Thoracic aorta (tissue), 2 donors: ENCODE results near the gene SEC61A1. TPM values are rescaled to one million over a fixed set of nuclear protein-coding genes. Genes with fewer than 3 reads are reported as not detected.

Experiments
- ATAC-seq: fragments of 150-250 bp; one replicate; pipeline ENCODE4 v1.8.0; 2017; ENCODE audit warnings: low read depth; ENCODE audit not compliant: insufficient number of reproducible peaks, low FRiP score
- DNase-seq: peaks from one replicate; pipeline ENCODE4 v3.0.0-alpha.2; 2020; ENCODE audit warnings: low spot score
- H3K27ac ChIP-seq, 2 donors: fragments of 200-600 bp; sonication (generic); 1 replicate in 1 of 2; 2 replicates in 1 of 2; pipeline ENCODE4 v1.5.1; 2016; ENCODE audit warnings: mild to moderate bottlenecking in 2 of 2, moderate library complexity in 2 of 2
- H3K27me3 ChIP-seq: fragments of 200-600 bp; sonication (generic); replicated peaks from 2 replicates; pipeline ENCODE4 v1.6.0; 2016; ENCODE audit warnings: mild to moderate bottlenecking; ENCODE audit not compliant: insufficient read depth
- H3K36me3 ChIP-seq: fragments of 200-600 bp; sonication (generic); one replicate; pipeline ENCODE4 v1.5.1; 2016
- H3K4me1 ChIP-seq, 2 donors: fragments of 200-600 bp; sonication (generic); 1 replicate in 1 of 2; 2 replicates in 1 of 2; pipeline versions ENCODE4 v1.5.1 to v1.6.0; 2016; ENCODE audit warnings: low read depth in 2 of 2, mild to moderate bottlenecking in 1 of 2; ENCODE audit not compliant: control insufficient read depth in 1 of 2
- H3K4me3 ChIP-seq: fragments of 200-600 bp; sonication (generic); 2 replicates; pipeline ENCODE4 v1.5.1; 2016; ENCODE audit warnings: mild to moderate bottlenecking
- H3K9me3 ChIP-seq: fragments of 200-600 bp; sonication (generic); 2 replicates; pipeline ENCODE4 v1.5.1; 2016
- CTCF ChIP-seq: fragments of 200-600 bp; sonication (generic); IDR thresholded peaks from one replicate; pipeline ENCODE4 v1.5.1; 2019; ENCODE audit warnings: antibody characterized with exemption
- total RNA-seq, 2 donors: library from RNA; depleted of rRNA; stranded (reverse); fragments of >200 nt; gene quantifications; one replicate each; pipeline versions ENCODE4 v1.1.0 to v1.2.3, GENCODE V29; 2016

The SEC61A1 gene
- total RNA-seq, 2 donors from 2014 or later: 149 to 182 TPM

DNA sequence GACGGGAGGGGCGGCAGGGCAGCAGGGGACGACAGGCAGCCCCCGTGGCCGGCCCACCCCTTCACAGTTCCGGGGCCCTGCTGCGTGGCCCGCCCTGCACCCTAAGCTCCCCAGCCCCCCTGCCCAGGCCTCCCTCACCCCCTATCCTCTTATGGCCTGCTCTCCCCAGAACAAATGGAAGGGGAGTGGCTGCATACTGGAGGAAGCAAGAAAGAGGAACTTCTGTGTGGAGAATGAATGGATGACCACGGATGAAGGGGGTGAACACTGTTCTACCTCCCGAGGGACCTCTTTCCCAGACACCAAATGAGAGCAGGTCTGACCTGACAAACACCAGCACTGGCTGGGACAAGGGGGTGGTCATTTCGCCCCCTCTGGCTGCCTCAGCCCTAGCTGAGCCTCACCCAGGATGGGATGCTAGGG is 25.0 kb downstream of the SEC61A1 start:
- no peaks in the 10 kb centered on the region for H3K27me3 ChIP-seq
- H3K4me3 ChIP-seq: peak overlapping the region; percentile 86
- TF ChIP-seq CTCF: no peak
- DNase-seq (no peak), ATAC-seq (no peak)
- no peaks in the 10 kb centered on the region for H3K9me3 ChIP-seq
- H3K36me3 ChIP-seq: peaks cover 5% of the 10 kb centered on the region
- no peak overlapping the region for H3K27ac ChIP-seq
- peaks cover 10 to 21% of the 10 kb centered on the region in 2 donors for H3K4me1 ChIP-seq

- H3K36me3 ChIP-seq: peaks cover 5% of the 10 kb centered on the region
- no peak for ATAC-seq
Observed at GRCh38 chr3:128077665-128078064, 25.4 kb downstream of the SEC61A1 start.

GRCh38 chr3:128078322-128078721 is 26.1 kb downstream of the SEC61A1 start:
- Histone ChIP-seq H3K4me1 (peaks cover 10 to 25% of the 10 kb centered on the region in 2 donors), H3K9me3 (no peaks in the 10 kb centered on the region), H3K27ac (no peak overlapping the region), H3K4me3 (no peak overlapping the region), H3K36me3 (peaks cover 3% of the 10 kb centered on the region), H3K27me3 (no peaks in the 10 kb centered on the region)
- no peak for TF ChIP-seq CTCF
- DNase-seq (no peak), ATAC-seq (no peak)

More at GRCh38 chr3:128077665-128078064, 25.4 kb downstream of the SEC61A1 start:
- H3K27me3 ChIP-seq: no peaks in the 10 kb centered on the region
- H3K4me1 ChIP-seq: peaks cover 10 to 21% of the 10 kb centered on the region in 2 donors
- TF ChIP-seq CTCF: no peak
- no peak overlapping the region for H3K27ac ChIP-seq
- DNase-seq: no peak
- no peaks in the 10 kb centered on the region for H3K9me3 ChIP-seq
- no peak overlapping the region for H3K4me3 ChIP-seq

- H3K4me1 ChIP-seq: peaks cover 10 to 30% of the 10 kb centered on the region in 2 donors
- ATAC-seq (no peak), DNase-seq (no peak)
- H3K27me3 ChIP-seq: no peaks in the 10 kb centered on the region
- no peaks in the 10 kb centered on the region for H3K36me3 ChIP-seq
- TF ChIP-seq CTCF: no peak
- no peak overlapping the region for H3K27ac ChIP-seq
- no peak overlapping the region for H3K4me3 ChIP-seq
- H3K9me3 ChIP-seq: no peaks in the 10 kb centered on the region
Observed at GRCh38 chr3:128078875-128079274, 26.6 kb downstream of the SEC61A1 start.

DNA sequence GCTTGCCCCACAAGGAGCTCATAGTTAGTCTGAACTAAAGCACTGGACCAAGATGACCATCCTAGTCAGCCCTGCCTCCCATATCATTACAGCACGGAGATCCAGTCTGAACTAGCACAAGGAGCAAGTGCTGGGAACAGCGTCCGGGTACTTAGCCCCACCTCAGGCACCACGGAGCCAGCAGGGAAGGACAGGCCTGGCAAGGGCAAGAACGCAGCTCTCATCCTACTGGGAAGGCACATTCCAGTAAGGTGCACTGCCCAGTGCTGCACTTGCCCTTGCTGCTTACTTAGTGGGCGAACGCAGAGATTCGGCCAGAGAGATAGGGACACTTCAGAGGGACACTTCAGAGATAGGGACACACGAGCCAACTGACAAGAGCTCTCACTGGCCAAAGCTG is 27.6 kb downstream of the SEC61A1 start:
- peaks cover 9 to 34% of the 10 kb centered on the region in 2 donors for H3K4me1 ChIP-seq
- no peak for TF ChIP-seq CTCF
- no peak overlapping the region for H3K27ac ChIP-seq
- no peak for ATAC-seq
- no peaks in the 10 kb centered on the region for H3K27me3 ChIP-seq
- H3K9me3 ChIP-seq: no peaks in the 10 kb centered on the region
- no peak overlapping the region for H3K4me3 ChIP-seq
- H3K36me3 ChIP-seq: no peaks in the 10 kb centered on the region
- no peak for DNase-seq
